GM21423 (cell line): ENCODE data around the gene AATF.

Source experiments
- ATAC-seq: cut with Tn5 transposase; IDR thresholded peaks from one replicate; pipeline ENCODE4 v1.9.1; 2021; ENCODE audit warnings: mild to moderate bottlenecking, moderate library complexity; ENCODE audit not compliant: unreplicated experiment

AATF gene

DNA sequence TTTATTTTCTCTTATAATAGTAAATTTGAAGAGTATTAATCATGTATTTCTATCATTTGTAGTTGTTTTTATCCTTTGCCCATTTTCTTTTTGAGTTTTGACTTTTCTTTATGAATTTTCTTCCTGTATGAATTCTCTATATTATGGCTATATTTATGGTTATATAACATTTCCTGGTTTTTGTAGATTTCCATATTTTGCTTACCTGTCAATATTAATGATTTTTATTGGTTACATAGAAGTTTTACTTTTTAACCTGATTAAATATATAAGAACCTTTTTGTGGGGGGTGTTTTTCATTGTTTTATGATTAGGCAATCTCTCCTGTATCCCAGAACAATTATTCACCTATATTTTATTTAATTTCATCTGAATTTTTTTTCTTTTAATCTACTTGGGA is 93.2 kb downstream of the AATF start:
- ATAC-seq = no peak

- ATAC-seq = no peak
Observed at GRCh38 chr17:37043201-37043600, 94.4 kb downstream of the AATF start.

DNA sequence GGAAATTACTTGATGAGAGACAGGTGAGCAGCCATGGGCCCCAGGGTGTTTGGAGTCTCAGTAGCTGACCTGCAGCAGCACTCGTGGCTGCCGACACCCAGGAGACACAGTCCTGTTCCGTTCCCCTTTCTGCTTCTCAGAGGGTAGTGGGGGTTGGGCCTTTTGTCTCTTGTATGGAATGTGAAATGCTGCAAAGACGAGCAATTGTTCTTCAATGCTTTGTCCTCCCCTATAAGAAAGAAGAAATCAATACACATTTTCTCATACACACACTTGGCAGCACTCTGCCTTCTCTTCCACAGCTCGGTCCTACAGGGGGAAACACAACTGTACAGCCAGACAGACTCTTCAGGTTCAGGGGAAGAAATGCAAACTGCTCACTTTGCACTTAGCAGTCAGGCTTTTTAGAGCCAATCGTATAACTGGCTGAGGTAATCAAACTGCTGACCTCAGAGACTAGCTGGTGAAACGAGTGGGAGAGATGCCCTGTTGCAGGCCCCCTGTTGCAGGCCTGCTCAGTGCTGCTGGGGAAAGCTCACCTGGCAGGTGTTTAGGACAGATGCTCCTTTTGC is 96.7 kb downstream of the AATF start:
- no peak for ATAC-seq

DNA sequence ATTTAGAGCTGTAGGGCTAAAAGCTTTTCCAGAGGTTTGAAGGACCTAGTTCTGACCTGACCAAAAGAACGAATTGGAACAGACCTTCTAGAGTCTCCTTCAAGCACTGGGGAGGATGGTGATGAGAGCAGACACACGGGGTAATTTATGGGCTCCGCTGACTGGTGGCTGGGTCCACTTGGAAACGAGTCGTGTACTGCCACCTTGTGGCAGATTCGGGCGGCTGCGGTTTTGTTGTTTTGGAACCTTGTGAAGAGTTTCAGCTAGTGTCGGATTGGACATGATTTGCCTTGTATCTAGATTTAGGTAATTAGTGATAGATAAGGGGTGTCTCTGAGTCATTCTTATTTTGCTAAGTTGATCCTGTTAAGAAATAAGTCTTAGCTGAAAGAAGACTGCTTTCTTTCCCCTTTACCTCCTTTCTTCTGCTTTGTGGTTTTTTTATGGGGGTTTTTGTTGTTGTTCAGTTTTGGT is 98.9 kb downstream of the AATF start:
- no peak for ATAC-seq

DNA sequence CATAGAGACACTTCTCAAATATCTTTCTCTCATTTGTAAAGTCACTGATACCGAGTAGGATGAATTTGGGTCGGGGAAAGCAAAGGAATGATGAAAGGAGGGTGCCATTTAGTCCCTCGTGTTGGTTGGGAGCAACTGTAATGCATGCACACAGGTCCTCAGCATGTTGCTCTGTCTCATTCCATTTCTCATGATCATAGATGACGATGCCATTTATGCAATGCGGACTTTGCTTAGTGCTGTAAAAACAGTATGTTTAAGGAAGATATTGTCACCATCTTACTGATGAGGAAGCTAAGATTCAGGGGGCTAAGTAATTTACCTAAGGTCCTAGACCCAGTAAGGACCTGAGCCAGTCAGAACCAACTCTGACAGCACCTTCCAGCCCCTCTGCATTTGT is 100.1 kb downstream of the AATF start:
- ATAC-seq = no peak

DNA sequence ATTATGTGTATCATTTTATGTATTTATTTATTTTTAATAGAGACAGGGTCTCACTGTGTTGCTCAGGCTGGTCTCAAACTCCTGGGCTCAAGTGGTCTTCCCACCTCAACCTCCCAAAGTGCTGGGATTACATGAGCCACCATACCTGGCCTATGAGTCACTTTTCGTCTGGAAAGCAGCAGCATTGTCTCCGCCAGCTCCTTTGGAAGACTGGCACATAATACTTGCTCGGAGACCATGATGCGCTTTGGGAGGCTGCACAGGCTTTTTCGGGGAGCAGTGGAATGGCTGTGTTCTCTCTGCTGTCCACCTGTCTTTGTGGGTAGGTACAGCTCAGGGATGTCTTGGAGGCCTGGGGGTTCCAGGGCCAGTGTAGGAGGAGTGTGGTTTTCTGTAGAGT is 102.2 kb downstream of the AATF start:
- ATAC-seq = no peak

GRCh38 chr17:37051381-37051780 is 102.6 kb downstream of the AATF start:
- ATAC-seq = no peak

- no peak for ATAC-seq
Observed at GRCh38 chr17:37051833-37052232, 103.1 kb downstream of the AATF start.

- ATAC-seq = no peak
Observed at GRCh38 chr17:37052450-37052849, 103.7 kb downstream of the AATF start.

DNA sequence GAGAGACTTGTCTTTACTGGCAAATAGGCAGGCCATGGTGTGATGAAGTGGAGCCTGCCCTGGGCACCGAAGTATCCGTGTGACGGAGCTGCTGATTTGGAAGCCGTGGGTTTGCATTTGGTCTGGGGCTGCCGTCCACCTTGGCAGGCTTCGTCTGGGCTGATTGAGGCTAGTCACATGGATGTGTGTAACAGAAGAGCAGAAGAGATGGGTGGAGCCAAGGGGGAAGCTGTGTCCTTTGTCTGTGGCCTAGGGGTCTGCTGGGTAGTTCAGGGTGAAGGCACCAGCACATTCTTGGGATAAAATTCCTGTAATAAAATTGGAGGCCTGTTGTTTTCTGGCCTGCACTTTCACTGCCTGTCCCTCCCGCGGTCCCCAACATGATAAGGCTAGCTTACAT is 106.1 kb downstream of the AATF start:
- ATAC-seq = no peak

DNA sequence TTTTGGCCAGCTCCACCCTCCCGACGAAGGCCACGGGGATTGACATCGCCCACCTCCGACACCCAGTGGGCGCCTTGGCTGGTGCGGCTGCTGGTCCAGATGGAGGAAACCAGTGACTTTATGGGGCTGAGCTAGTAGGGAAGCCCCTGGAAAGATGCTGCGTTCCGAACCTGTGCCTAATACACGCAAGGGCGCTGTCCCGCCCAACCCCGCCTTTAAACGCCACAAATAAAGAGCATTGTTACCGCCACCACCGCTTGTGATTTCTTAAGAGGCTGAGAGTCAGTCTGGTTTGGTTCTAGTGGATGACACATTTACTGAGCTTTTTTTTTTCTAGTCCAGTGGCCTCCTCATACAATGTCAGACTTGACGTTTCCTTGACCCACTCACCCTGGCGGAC is 107.9 kb downstream of the AATF start:
- no peak for ATAC-seq

- ATAC-seq = no peak
Observed at GRCh38 chr17:37059493-37059892, 110.7 kb downstream of the AATF start.

GRCh38 chr17:37060094-37060493 is 111.3 kb downstream of the AATF start:
- ATAC-seq = no peak

- ATAC-seq = no peak
Observed at GRCh38 chr17:37060928-37061327, 112.2 kb downstream of the AATF start.

DNA sequence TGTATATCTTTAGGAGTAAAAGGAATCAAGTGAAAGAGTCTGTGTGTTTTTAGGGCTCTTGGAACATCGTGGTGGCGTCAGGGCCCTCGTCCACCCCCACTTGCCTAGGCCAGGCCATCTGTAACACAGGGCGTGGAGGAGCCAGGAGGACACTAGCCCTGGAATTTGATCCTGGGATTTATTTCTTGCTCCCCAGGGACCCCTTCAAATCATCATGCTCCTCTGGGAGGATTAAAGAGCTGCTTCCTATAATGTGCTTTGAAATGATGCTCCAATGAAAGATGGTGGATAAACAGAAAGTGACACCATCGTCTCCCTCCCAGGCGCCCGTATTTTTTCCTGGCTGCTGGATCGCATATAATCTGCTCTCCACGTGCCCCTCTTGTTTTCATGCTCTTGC is 113.3 kb downstream of the AATF start:
- no peak for ATAC-seq

DNA sequence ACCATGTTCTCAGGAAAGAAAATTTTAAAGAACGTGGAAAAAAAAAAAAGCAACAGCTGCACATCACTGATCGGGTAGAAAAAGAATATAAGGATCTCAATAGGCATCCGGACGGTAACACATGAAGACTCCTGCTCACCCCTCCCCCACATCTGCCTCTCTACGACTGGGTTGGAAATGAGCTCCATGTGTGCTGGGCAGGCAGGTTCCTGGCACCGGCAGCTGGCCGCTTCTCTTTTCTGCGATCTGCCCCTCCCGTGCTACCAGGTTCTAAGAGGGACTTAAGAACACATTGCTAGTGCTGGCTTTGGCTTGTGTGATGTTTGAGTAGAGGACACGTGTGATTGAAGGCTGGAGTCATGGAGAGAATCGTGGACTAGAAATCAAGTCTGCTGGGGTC is 115.5 kb downstream of the AATF start:
- no peak for ATAC-seq

- ATAC-seq = no peak
Observed at GRCh38 chr17:37064956-37065355, 116.2 kb downstream of the AATF start.

- no peak for ATAC-seq
Observed at GRCh38 chr17:37065486-37066321, 117.0 kb downstream of the AATF start.

GRCh38 chr17:37066322-37067255 is 117.8 kb downstream of the AATF start:
- ATAC-seq = no peak

DNA sequence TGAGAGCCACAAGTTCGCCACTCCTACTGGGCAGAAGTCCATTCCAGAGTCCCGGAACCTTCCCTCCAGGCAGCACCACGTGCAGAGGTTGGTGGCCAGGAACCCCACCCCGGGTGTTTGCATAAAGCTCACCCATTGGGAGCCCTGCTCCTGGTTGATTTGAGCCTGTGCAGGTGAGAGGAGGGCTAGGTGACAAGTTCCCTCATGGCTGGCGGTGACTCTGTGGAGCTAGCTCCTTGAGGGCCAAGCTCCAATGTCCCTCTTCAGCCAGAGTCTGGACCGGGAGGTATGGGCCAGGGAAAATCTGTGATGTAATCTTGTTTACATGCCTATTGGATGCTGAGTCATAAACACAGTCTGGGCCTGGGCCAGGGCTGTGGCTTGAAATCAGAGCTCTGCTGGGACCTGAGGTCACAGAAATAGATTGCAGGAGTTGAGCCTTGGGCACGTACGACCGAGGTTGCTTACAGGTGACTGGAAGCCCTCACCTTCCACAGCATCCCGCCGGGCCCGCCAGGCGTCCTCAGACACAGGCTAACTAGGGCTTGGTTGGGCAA is 118.9 kb downstream of the AATF start:
- ATAC-seq = no peak

DNA sequence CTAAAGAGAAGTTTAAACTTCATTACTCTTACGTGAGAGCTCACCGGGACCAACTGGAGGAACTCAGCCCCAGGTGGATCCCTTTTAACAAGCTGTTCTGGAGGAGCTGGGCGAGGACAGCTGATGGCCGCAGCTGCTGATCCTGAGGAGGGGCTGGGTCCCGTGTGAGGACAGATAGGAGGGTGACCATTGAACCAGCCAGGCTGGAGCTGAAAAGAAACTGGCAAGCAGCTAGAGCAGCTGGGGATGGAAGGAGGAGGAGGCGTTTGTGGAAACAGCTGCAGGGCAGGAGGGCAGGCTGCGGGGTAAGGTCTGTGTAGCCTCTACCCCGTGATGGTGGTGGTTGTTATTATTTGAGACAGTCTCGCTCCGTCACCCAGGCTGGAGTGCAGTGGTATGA is 119.5 kb downstream of the AATF start:
- ATAC-seq = no peak
